Myocyte (in vitro differentiated cells): ENCODE measurements around the gene TANGO2. TPM values are rescaled to one million over a fixed set of nuclear protein-coding genes. Genes with fewer than 3 reads are reported as not detected.
A peak's percentile ranks its signal among the peaks of the same experiment; 100 is the strongest.
"Not testable (repeated sequence)": the region's sequence is repeated elsewhere in the genome, so short reads cannot be mapped to it uniquely, and the experiment has no call there.

Source experiments
- DNase-seq: peaks from one replicate; pipeline ENCODE4 v3.0.0-alpha.2; 2012; ENCODE audit warnings: low read depth
- total RNA-seq: library from RNA; depleted of rRNA; stranded (reverse); fragments of >200 nt; gene quantifications from 2 replicates; pipeline ENCODE4 v1.2.3, GENCODE V29; 2014

Gene TANGO2
- total RNA-seq, 1 donor from 2014 or later = 39.0 TPM

DNA sequence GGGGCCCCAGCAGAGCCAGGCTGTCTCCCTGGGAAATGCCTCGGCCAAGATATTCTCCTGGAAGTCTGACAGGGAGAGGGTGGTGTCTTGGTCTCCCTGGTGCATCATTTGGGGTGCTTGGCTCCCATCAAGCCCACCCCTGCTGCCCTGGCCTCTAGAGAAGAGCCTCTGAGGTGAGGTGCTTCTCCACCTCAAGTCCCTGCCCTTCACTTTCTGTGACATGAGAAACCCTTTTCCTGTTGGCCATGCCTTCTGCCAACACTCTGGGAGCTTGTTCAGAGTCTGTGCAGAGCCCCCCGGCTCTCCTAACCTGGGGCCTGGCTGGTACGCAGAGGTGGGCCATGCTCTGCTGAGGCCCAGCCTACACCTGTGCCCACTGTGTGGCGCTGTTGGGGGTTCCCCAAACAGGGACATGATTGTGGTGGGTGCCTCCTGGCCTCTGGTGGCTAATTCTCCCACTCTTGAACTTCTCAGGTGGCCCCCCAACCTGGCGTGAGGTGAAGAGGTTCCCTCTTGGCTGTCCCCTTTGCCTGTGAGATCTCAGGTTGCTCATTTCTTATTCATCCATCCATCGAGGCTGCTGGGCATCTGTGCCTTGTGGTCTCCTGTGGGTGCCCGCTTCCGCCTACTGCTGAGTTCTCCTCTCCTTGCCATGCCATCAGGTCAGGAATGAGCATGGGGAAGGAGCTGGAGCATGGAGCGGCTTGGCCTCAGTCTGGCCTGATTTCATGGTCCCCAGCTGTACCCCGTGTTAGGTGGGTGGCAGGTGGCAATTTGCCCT is 40.0 kb downstream of the TANGO2 start:
- DNase-seq = no peak

DNA sequence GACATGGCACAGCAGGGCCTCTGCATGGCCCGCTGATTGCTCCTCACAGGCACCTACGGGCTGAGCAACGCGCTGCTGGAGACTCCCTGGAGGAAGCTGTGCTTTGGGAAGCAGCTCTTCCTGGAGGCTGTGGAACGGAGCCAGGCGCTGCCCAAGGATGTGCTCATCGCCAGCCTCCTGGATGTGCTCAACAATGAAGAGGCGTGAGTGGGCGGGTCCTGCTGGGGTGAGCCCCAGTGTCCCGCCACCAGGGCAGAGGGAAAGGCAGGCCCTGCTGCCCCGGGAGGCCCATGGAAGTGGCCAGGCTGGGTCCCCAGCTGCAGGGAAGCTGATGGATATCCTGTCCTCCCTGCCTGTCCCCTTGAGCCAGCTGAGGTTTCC is 40.6 kb downstream of the TANGO2 start:
- no peak for DNase-seq

DNA sequence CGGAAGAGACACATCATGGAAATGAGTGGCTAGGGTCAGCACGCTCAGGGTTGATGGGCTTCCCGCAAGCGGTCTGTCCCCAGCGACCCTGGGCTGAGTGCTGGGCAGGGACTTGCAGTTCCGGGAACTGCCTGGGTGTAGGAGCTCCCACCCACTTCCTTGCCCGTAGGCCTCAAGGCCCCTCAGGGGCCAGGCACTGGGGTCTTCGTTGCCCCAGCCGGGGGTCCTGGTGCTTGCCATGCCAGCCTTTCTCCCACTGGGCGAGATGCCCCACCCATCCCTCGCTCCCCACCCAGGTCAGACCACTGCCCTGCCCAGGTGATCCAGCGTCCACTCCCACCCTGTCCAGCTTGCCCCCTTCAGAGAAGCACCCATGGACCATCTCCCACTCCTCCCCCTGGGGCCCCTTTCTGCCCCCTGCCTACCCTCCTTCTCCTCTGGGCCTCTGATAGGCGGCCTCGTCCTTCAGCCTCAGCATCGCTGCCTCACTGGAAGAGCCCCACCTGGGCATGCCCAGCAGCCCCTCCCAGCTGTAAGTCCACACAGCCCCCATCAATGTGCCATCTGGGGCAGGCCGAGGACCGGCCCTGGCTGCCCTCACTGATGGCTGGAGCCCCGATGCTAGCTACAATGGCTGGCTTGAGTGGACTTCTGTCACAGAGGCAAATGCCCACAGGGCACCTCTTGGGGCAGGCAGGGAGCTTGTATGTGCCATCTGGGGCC is 41.3 kb downstream of the TANGO2 start:
- DNase-seq = no peak

DNA sequence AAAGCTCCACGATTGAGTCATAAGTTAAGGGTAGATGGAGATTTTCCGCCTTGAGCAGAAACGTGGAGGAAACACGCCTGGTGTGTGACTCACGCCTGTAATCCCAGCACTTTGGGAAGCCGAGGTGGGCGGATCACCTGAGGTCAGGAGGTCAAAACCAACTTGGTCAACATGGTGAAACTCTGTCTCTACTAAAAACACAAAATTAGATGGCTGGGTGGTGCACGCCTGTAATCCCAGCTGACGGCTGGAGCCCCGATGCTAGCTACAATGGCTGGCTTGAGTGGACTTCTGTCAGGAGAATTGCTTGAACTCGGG is 41.8 kb downstream of the TANGO2 start:
- DNase-seq = peak; percentile 11

DNA sequence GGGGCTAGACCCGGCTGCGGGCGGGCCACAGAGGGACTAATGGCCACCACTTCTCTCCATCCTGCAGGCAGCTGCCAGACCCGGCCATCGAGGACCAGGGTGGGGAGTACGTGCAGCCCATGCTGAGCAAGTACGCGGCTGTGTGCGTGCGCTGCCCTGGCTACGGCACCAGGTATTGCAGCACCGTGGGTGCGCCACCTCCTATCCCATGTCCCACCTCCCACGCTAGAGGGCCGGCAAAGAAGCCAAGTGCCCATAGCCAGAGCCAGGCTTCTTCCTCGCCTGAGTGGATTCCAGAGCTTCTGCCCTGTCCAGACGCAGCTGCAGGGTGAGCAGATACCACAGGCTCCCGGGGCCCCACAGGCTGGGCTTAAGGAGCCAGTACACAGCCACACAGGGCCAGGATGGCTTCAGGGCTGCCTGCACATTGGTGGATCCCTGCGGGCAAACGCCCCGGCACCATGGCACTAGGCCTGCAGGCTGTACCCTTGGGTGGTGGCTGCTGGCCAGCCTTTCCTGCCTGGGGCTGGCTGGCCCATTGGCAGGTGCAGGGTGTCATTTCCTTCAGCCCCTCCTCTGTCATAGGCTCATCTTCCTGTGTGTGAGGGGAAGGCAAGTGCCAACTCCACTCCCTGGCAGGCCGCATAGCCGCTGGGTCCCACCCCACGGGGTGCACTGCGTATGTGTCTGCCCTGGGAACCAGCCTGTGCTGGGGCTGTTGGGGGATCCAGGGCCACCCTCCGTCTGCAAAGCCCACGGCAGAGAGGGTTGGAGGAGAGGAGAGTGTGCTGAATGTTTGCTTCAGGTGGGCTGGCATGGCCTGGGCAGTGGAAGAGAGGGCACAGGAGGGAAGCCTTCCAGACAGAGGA is 42.6 kb downstream of the TANGO2 start:
- no peak for DNase-seq

DNA sequence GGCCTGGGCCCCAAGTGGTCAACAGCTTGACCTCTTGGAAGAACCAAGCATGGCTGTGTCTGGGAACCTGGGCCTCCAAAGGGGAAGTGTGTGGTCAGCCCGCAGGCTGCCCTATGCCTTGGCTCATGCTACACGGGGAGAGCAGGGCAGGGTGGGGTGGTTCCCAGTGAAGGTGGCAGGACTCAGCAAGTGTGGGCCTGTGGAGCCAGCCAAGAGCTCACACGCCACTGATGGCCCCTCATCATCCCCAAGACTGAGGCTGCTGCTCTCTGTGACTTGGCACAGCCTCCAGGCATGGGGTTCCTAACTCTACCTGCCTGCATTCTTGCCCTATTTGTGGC is 43.2 kb downstream of the TANGO2 start:
- DNase-seq = no peak

DNA sequence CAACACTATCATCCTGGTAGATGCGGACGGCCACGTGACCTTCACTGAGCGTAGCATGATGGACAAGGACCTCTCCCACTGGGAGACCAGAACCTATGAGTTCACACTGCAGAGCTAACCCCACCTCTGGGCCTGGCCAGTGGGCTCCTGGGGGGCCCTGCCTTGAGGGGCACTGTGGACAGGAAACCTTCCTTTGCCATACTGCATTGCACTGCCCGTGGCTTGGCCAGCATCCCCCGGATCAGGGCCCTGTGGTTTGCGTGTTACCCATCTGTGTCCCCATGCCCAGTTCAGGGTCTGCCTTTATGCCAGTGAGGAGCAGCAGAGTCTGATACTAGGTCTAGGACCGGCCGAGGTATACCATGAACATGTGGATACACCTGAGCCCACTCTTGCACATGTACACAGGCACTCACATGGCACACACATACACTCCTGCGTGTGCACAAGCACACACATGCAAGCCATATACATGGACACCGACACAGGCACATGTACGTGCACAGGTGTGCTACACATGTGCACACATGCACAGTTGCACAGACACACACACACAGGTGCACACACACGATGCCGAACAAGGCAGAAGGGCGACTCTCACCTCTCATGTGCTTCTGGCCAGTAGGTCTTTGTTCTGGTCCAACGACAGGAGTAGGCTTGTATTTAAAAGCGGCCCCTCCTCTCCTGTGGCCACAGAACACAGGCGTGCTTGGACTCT is 43.8 kb downstream of the TANGO2 start:
- DNase-seq = no peak

DNA sequence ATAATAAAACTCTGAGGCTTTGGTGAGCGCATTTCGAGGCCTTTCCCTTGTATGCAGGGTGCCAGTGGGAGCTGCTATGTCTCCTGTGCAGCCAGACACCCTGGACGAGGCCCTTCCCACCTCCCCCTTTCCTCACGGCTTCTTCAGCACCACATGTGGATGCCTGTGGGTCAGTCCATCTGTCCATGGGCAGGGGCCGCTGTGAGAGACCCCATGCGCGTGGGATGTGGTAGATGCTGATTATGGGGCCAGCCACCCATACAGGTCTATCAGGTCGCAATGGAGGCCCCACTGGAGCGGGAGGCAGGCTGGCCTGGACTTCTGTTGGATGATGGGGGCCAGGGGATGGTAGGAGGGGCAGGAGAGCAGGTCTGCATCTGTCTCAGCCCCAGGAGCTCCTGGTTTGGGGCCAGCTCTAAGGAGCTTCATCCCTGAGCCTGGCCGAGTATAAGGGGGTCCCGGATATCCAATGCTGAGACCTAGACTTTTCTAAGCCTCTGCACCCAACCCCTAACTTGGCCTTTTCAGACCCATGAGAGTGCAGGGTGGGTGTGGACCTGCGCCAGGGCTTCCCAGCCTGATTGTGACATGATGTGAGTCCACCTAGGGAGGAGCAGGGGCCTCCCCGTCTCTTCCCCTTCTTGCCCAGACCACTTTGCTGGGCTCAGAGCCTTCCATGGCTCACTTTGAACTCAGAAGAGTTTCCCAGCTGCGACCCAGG is 45.1 kb downstream of the TANGO2 start:
- DNase-seq = no peak

DNA sequence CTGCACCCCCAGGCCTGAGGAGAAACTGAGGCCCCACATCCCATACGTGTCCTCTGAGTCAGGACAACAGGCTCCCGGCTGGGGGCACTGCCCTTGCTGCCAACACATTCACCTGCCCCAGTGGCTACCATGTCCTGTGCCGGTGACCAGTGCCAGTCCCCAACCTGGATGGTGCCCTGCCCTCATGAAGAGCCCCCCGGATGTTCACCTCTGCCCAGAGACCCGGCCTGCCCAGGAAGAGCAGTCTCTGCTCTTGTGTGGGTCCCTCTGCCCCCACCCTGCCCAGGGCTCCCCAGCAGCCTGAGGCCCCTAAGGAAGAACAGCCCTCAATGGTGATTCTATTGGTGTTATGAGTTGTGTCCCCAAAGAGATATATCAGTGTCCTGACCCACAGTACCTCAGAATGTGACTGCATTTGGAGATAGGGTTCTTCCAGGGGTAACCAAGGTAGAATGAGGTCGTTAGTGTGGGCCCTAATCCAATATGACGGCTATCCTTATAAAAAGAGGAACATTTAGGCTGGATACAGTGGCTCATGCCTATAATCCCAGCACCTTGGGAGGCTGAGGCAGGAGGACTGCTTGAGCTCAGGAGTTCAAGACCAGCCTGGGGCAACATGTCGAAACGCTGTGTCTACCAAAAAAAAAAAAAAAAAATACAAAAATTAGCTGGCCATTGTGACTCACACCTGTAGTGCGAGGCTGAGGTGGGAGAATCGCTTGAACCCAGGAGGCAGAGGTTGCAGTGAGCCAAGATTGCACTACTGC is 45.9 kb downstream of the TANGO2 start:
- DNase-seq = no peak

DNA sequence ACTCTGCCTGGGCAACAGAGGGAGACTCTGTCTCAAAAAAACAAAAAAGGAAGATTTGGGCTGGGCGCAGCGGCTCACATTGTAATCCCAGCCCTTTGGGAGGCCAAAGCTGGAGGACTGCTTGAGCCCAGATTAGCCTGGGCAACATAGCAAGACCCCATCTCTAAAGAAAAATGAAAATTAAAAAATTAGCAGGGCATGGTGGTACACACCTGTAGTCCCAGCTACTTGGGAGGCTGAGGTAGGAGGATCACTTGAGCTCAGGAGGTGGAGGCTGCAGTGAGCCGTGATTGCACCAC is 46.4 kb downstream of the TANGO2 start:
- DNase-seq = not testable (repeated sequence)

DNA sequence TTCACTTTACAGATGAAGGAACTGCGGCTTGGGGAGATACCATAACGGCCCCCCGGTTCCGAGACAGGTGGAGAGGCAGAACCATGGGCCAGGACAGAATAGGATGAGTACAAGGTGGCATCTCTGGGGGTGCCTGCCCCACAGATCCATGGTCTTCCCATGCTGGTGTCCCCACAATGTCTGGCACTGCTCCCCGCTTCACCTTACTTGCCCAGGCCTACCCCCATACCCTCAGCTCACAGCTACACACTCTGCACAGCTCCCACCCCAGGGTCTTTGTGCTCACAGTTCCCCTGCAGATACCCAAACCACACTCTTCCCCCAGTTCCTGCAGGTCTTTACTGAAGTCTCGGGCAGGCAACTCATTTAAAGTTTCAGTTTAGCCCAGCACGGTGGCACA is 47.7 kb downstream of the TANGO2 start:
- no peak for DNase-seq

DNA sequence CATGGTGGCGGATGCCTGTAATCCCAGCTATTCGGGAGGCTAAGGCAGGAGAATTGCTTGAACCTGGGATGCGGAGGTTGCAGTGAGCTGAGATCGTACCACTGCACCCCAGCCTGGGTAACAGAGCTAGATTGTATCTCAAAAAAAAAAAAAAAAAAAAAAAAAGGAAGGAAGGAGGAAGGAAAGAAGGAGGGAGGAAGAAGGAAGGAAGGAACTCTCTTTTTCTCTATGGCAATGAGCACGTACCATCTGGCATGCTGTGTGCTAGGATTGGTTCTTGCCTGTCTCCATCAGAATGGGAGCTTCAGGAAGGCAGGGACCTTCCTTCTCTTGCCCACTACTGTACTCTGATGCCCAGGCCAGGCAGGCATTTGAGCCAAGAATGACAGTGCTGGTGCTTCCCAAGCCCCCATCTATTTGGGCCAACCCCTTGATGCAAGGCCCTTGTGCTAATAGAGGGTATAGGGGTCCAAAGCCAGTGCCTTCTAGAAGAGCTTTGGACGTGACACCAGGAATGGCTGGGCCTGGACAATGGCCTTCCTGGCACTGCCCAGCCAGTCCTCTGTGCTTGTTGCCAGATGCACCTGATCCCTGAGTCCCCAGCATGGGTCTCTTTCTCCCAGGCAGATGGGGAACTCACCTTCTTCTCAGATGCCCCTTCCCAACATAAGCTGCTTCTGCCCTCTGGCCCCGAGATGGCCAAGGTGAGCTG is 48.6 kb downstream of the TANGO2 start:
- no peak for DNase-seq

DNA sequence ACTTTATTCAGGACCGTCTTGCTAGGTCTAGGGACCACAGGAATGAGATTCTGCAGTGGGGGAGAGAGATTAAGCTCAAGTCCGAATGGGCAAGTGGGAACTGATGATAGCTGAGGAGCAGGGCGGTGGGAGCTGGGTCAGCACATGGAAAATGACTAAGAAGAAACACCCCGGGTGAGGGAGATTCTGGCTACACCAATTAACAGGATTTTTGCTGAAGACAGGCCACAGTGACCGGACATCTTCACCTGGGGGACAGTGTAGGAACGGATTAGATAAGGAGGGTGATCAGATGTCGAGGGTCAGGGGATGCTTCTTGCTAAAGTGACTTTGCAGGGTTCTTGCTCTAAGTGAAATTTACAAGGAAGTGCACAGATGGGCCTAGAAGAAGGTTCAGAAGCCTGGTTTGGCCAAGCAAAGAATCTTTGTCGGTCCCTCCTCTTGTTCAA is 50.6 kb downstream of the TANGO2 start:
- no peak for DNase-seq

DNA sequence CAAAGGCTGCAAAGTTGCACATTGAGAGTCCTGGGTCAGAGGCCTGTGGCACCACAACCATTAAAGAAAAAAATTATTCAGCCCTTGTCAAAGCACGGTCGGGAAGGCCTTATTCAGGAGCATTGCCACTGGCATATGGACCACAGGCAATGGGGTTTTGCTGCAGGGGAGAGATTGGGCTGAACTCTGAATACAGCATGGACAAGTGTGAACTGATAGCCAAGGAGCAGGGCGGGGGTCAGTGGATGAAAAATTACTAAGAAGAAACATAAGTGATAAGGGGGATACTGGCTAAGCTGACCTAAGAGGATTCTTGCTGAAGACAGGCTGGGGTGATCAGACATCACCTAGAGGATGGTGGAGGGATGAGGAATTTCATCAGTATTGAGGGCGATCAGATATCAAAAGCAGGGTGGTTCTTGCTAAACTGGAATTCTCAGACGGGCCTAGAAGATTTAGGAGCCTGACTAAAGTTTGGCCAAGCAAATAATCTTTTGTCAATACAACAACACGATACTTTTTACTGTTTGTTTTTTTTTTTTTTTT is 55.8 kb downstream of the TANGO2 start:
- DNase-seq = no peak

DNA sequence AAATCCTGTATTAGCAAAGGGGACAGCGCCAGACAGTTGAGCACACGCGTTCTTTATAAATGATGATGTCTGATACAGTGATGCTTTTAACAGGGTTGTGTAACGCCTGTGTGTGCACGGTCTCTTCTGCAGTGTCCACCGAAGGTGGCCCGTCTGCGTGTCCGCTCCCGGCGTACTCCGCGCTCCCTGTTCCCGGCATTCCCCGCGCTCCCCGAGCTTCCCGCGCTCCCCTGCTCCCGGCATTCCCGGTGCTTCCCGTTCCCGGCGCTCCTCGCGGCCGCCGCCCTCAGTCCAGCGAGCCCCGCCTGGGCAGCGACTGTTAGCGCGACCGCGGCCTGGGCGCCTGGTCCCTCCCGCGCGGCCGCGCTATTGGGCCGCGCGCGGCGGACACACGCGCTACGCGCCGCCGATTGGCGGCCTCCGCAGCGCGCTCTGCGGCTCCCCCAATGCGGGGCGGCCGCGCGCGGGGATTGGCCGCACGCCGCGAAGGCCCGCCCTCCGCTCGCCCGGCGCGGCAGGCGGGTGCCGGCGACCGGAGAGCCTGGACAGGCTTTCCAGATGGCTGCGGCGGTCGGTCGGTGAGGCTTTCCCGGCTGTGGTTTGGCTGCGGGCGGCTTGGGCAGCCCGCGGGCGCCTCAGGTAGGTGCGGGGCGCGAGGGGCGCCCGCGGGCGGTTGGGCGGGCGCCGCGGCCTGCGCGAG is 59.0 kb downstream of the TANGO2 start, which contains the start of gene DGCR8:
Gene DGCR8 (plus strand): TSS at position 497 of the 700 bp plus-strand sequence. CDS start 5,723 bp downstream, outside the sequence.
- DNase-seq = peak; percentile 97

DNA sequence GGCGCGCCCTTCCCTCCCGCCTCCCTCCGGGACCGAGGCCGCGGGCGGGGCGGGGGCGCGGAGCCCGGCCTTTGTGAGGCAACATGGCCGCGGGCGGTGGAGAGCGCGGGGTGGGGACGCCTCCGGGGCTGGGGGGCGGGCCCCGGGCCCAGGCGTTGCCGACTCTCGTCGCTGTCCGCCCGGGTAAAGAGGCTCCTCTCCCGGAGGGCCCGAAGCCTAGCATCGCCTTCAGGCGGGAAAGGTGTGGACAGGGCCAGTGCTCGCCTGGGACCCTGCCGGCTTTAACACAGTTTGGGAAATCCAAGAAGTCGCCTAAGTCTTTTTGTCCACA is 59.5 kb downstream of the TANGO2 start:
- DNase-seq = peak; percentile 48

DNA sequence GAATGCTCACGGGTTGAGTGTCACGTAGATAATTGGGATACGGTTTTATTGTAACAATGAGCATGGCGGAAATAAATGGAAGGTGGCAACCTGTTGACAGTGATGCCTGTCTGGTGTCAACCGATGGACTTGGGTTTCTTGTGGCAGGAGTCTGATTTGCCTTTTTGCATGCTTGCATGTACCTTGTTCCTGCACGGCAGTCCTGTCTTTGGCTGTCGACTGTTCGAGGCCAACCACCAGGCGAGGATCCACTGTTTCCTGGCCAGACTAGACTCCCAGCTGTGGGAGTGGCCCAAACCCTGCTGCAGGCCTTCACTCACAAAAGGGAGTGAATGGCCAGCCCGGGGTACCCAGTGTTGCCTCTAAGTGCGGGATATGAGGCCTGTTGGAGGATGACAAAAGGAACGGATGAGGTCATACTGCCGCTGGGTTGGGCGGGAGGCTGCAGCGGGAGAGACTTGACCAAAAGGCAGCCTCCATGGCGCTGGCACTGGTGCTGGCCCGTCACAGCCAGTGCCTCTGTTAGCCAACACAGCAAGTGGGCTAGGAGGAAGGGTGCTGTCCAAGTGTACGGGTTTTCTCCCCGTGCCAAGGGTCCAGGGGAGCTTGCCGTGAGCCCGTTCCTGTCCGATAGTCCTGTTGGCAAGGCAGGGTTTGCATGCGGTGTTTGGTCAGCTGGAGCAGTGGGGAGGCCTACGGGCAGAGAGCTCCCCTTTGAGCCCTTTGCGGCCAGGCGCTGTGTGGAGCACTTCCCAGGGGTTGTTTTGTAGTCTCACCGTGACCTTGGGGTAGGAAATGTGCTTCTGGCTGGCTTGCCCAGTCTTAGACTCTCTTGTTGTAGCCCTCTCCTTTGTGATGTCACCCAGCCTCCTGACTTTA is 60.1 kb downstream of the TANGO2 start:
- peak; percentile 67 for DNase-seq
